HG02588 (cell line): Measurements from ENCODE around the gene SCRN1.

ENCODE experiments used
- ATAC-seq: cut with Tn5 transposase; IDR thresholded peaks from one replicate; pipeline ENCODE4 v1.9.1; 2021; ENCODE audit warnings: mild to moderate bottlenecking, moderate library complexity; ENCODE audit not compliant: unreplicated experiment

The SCRN1 gene

GRCh38 chr7:29989257-29989995 lies at the start of gene SCRN1:
Gene SCRN1, minus strand, starts transcription at chr7:29989801. Its CDS starts 20,734 bp downstream, at chr7:29969067.
- peak; percentile 41 for ATAC-seq

- ATAC-seq: no peak
These were observed 48.8 kb upstream of the SCRN1 start for GRCh38 chr7:30038196-30038980.

- no peak for ATAC-seq
These were observed 46.6 kb upstream of the SCRN1 start for GRCh38 chr7:30036220-30036619.

- no peak for ATAC-seq
These were observed 44.9 kb upstream of the SCRN1 start for GRCh38 chr7:30034501-30034900.

GRCh38 chr7:30032310-30033125 lies 42.9 kb upstream of the SCRN1 start:
- ATAC-seq: no peak

GRCh38 chr7:30029696-30030095 lies 40.1 kb upstream of the SCRN1 start:
- ATAC-seq: no peak

GRCh38 chr7:30028749-30029635 lies 39.4 kb upstream of the SCRN1 start:
- peak; percentile 18 for ATAC-seq

GRCh38 chr7:30028216-30028748 lies 38.7 kb upstream of the SCRN1 start, which contains the start of gene PLEKHA8:
Gene PLEKHA8, plus strand, starts transcription at chr7:30028412. Its CDS starts 351 bp downstream, at chr7:30028763.
- ATAC-seq: peak; percentile 49

- peak; percentile 1 for ATAC-seq
These were observed 38.2 kb upstream of the SCRN1 start for GRCh38 chr7:30027740-30028215.

GRCh38 chr7:30027065-30027456 lies 37.5 kb upstream of the SCRN1 start:
- ATAC-seq: no peak

- peak; percentile 77 for ATAC-seq
These were observed 36.8 kb upstream of the SCRN1 start, which contains the start of gene FKBP14 for GRCh38 chr7:30026229-30027064. Gene FKBP14, minus strand, starts transcription at chr7:30026702. Its CDS starts 194 bp downstream, at chr7:30026508.

- ATAC-seq: no peak
These were observed 33.9 kb upstream of the SCRN1 start for GRCh38 chr7:30023524-30023923.

- ATAC-seq: no peak
These were observed 33.4 kb upstream of the SCRN1 start for GRCh38 chr7:30022991-30023390.

GRCh38 chr7:30020535-30020934 lies 30.9 kb upstream of the SCRN1 start:
- ATAC-seq: no peak

- ATAC-seq: no peak
These were observed 30.4 kb upstream of the SCRN1 start for GRCh38 chr7:30019960-30020359.

GRCh38 chr7:30019387-30019786 lies 29.8 kb upstream of the SCRN1 start:
- no peak for ATAC-seq

GRCh38 chr7:30018451-30018850 lies 28.9 kb upstream of the SCRN1 start:
- ATAC-seq: no peak

GRCh38 chr7:30012757-30013156 lies 23.2 kb upstream of the SCRN1 start:
- no peak for ATAC-seq

- no peak for ATAC-seq
These were observed 20.4 kb upstream of the SCRN1 start for GRCh38 chr7:30010021-30010420.
